Left renal pelvis (tissue), 4 donors: Measurements from ENCODE around the gene GPATCH8. TPM values are rescaled to one million over a fixed set of nuclear protein-coding genes. Genes with fewer than 3 reads are reported as not detected.
"Not testable (repeated sequence)": the region's sequence is repeated elsewhere in the genome, so short reads cannot be mapped to it uniquely, and the experiment has no call there.

ENCODE experiments used
- DNase-seq, 4 donors: peaks; one replicate each; pipeline ENCODE4 v3.0.0-alpha.2; 2013; ENCODE audit warnings: low read depth in 4 of 4, low spot score in 3 of 4
- polyA plus RNA-seq, 4 donors: library from polyadenylated mRNA; unstranded; fragments of 120-200 nt; gene quantifications; one replicate each; pipeline ENCODE4 v1.2.1, GENCODE V29; 2013; ENCODE audit not compliant: insufficient read length in 4 of 4

The GPATCH8 gene
- polyA plus RNA-seq, 4 donors: 43.4 to 53.8 (median 47.0) TPM

DNA sequence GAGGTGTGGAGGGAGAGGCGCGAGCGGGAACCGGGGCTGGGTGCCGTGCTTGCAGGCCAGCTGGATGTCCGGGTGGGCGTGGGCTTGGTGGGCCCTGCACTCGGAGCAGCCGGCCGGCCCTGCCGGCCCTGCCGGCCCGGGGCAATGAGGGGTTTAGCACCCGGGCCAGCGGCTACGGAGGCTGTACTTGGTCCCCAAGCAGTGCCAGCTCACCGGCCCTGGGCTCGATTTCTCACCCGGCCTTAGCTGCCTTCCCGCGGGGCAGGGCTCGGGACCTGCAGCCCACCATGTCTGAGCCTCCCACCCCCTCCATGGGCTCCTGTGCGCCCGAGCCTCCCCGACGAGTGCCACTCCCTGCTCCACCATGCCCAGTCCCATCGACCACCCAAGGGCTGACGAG, 24.7 kb upstream of the GPATCH8 start:
- no peak for DNase-seq

DNA sequence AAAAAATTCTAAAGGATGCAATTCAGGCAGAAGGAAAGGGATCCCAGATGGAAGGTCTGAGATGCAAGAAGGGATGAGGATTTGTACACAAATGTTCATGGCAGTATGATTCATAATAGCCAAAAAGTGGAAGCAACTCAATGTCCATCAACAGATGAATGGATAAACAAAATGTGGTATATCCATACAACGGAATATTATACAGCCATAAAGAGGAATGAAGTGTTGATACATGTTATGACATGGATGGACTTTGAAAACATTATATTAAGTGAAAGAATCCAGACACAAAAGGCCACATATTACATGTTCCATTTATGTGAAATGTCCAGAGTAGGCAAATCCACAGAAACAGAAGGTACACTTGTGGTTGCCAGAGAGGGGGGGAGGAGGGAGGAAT, 23.9 kb upstream of the GPATCH8 start:
- no peak for DNase-seq

DNA sequence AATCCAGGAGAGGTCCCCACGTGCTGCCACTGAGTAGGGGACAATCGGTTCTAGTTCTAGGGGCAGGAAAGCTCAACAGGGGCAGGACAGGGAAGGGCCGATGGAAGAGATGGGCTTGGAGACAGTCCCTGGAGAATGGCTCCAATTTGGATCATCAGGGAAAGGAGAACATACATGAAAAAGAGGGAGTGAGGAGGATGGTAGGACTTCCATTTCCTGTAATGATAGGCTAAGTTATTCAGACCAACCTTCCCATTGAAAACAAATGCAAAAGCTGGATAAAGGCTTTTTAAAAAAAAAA, 20.4 kb upstream of the GPATCH8 start:
- no peak for DNase-seq

DNA sequence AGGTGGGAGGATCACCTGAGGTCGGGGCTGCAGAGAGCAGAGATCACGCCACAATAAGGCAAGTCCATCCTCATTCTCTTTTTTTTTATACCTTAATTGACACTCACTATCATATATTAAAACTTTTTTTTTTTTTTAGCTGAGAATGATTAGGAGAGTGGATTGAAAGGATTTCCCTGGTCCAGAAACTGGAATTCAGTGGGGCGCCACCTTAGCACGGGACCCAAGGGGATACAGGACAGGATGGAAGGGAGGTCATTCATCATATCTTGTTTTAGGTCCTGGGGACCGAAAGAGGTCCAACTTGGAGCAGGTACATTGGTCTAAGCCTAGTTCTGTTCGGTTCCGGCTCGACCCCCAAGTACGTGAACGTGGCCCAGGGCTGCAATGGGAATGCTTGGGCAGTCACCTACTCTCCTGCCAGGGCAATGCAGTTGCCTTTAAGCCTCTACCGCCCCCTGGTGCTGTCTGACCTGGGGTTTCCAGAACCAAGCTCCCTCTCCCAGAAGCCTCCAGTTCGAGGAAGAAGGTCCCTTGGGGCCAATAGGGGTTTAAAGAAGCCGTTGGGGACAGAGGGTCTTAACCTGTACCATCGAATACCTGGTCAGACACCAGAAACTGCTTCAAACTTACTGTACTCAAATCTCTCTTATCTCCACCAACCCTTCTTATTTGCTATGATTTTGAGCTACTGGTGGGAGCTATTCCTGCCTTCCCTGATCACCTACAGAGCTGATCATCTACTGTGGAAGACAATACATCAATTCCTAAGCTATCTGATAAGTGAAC, 19.9 kb upstream of the GPATCH8 start:
- no peak for DNase-seq

DNA sequence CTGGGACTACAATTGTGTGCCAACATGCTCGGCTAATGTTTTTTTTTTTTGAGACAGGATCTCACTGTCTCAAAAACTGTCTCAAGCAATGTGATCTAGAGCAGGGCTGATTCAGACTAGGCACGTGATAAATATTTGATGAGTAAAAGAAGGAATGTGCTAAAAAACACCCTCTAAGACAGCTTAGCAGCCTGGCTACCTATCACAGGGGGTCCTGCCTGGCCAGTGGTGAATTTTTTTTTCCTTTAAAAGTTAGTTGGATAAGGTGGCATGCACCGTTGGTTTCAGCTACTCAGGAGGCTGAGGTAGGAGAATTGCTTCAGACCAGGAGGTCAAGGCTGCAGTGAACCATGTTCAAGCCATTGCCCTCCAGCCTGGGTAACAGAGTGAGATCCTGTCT, 14.8 kb upstream of the GPATCH8 start:
- no peak for DNase-seq

DNA sequence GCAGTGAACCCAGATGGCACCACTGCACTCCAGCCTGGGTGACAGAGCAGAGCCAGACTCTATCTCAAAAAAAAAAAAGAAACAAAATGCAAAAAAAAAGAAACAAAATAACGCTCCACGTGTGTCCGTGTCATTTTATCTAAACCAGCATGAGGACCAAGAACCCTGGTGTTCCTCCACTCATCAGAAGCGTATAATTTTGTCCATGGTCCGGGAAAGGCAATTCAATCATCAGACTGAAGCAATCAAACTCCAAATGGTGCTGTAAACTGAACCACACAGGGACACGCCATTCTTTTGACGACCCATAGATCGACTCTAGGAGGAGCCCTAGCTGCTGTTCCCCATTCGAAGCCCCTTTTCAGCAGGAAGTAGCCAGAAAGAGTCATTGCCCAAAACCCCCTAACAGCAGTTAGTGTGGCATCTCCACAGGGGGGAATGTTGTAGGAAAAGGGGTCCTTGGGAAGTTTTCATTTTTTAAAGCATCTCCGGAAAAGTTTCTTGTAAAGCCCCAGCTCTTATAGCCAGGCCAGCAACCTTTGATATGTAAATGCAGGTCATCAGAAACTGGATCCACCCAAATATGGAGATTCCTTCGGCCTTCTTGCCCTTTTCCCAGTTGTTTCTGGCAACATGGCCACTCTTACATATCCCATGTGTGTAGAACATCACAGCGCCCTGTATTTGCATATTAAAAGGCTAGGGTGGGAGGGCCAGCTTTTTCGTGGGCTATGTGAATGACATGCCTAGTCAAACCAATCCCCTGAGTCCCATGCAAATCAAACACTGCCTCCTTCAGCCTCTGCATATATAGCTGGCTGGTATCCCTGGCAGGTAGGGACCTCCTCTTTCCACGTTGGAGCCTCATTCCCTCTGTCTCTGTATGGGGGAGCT, 8.3 kb upstream of the GPATCH8 start:
- DNase-seq: not testable (repeated sequence)

DNA sequence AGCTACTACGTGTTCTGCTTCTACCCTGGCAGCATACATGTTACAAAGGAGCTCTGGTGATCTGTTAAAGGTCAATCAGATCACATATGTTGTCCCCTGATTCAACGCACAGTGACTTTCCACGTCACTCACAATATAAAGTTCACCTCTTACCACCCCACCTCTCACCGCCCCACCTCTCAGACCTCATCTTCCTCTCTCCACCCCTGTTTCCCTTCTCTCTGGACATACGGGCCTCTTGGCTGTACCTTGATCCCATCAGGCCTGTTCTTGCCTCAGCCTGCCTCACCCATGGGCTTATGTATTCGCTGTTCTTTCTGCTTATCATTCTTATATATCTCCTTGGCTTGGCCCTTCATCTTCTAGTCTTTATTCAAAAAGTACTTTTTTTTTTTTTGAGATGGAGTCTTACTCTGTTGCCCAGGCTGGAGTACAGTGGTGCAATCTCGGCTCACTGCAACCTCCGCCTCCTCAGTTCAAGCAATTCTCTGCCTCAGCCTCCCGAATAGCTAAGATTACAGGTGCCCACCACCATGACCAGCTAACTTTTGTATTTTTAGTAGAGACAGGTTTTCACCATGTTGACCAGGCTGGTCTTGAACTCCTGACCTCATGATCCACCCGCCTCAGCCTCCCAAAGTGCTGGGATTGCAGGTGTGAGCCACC, 3.9 kb upstream of the GPATCH8 start:
- DNase-seq: not testable (repeated sequence)

DNA sequence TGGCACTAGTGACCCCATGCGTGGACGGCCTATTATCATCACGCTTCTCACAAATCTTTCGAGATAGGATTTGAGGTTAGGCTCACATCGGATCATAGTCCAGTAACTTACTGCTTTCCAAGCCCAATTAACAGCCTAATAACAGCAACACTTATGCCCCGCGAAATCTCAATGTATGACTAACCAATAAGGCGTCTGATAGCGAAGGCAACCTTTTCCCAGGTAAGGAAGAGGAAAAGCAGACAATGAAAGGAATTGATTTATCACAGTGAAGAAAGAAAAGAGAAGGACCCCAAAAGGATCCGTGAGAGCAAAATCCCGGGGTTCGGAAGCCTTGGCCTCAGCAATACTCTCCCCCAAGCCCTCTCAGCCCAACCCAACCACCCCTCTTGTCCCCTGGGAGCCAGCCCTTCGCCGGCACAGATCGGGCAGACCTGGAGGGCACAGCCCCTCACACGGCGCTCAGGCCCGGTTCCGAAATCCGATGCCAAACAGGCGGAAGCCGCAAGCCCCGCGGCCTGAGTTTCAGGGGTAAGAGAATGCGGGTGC, 534 bp downstream of the GPATCH8 start:
- DNase-seq: no peak

DNA sequence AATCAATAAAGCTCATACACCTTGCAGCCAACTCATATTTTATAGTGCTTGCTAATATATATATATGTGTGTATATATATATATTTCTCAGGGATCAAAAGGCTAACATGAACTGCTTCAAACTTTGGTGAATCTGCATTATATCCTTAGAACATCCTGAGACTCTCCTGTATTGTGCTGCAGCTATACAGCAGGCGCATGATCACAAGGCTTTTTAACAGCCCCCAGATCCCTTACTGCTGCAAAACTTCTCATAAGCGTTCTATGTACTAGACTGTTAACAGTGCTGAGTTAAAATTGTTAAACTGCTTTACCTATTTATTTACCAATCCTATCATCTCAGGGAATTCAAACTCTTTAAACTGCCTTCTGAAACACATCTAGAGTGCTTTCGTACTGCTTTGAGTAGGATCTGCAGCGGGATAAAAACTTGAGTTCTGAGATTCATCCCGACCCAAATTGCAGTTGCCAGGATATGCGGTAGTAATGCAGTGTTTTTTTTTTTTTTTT, 1.3 kb downstream of the GPATCH8 start:
- no peak for DNase-seq

DNA sequence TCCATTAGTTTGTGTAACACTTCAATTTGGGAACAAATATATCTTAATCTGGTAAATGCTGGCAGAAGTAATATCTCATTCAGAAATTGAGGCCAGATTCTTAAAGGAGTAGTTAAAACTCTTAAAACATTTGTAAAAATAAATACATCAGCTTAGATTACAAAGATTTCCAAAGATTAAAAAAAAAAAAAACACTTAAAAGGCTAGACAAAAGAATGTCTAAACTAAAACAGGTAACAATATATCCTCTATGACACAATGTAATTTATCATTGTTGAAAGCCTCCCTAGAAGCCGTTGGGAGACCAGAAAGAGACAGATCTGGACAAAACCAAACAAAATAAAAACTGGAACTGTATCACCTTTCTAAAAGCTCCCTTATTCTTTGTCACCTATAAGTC, 3.5 kb downstream of the GPATCH8 start:
- DNase-seq: no peak

DNA sequence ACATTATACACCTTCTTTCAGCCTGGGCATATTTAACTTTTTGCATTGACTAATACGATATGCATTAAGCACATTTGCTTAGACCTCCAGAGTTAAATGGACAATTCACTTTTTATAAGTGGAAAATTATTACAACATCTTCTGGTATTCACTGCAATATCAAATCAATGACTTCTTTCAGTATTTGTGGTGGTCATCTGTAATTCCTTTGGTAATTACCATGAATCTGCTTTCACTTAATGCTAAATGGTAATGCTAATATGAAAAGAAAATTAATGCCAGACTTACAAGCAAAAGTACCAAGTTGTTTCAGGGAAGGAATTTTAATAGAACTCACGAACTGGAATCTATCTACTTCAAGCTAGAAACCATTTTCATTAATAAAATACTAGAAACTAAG, 6.4 kb downstream of the GPATCH8 start:
- DNase-seq: no peak

DNA sequence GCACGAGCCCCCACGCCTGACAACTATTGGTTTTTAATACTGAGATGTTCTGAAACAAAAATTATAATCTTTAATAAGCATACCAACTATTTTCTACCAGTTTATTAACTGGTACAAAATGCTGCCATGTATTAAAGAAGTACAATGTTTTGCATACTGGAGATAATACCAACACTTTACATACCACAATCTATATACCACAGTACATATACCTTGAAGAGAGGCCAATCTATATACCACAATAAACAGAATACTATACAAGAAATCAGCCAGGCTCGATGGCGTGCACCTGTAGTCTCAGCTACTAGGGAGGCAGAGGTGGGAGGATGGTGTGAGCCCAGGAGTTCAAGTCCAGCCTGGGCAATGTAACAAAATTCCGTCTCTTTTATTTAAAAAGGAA, 9.9 kb downstream of the GPATCH8 start:
- DNase-seq: no peak

DNA sequence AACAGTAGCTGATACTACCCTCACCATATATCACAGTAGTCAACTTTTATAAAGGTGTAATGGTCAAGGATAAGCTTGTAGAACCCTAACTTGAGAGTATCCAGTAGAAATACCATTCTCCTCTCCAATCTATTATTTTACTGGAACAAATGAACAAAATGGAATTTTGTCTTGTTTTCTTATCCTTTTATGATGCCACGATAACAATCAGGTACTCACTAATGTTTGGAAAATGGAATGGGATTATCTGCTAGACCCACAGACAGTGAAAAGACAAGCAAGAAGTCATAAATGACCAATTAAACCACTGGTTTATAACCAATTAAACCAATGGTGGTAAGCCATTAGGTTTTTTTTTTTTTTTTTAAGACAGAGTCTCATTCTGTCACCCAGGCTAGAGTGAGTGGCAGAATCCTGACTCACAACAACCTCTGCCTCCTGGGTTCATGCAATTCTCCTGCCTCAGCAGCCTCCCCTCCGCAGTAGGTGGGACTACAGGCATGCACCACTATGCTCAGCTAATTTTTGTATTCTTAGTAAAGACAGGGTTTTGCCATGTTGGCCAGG, 10.4 kb downstream of the GPATCH8 start:
- no peak for DNase-seq

DNA sequence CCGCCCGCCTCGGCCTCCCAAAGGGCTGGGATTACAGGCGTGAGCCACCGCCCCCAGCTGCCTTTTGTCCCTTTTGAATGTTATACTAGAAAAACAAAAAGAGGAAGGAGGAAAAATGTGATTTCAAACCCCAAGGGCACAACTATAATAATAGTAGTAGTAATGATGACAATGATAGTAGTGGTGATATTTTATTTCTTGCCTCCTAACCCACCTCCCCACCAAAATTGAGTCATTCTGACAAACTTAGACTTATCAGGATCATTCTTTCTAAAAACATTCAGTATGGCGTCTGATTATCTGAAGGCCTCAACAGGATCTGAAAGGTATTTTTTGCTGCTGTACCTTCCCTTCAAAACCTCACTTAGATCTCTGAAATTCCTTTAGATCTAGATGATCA, 13.6 kb downstream of the GPATCH8 start:
- no peak for DNase-seq

DNA sequence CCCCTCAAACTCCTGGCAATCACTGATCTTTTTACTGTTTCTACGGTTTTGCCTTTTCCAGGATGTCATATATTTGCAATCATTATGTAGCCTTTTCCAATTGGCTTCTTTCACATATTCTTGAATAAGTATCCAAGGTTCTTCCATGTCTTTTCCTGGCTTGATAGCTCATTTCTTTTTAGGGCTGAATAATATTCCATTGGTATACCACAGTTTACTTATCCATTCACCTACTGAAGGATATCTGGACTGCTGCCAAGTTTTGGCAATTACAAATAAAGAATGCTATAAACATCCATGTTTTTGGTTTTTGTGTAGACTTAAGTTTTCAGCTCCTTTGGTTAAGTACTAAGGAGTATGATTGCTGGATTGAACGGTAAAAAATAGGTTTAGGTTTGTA, 16.0 kb downstream of the GPATCH8 start:
- DNase-seq: no peak

DNA sequence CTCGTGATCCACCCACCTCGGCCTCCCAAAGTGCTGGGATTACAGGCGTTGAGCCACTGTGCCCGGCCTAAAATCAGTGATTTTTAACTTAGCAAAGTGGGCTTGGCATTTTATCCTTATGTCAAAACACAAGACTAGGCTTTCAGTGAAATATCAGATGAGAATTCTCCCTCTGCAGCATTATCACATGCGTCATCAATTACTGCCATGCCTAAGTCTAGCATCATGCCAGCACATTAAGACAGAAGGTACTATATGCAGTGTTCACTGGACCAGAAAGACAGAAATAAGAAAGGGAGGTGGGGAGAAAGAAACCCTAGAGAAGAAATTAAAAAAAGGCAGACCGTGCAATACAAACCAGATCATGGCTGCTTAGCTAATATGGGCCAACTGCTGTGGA, 29.8 kb downstream of the GPATCH8 start:
- DNase-seq: no peak

DNA sequence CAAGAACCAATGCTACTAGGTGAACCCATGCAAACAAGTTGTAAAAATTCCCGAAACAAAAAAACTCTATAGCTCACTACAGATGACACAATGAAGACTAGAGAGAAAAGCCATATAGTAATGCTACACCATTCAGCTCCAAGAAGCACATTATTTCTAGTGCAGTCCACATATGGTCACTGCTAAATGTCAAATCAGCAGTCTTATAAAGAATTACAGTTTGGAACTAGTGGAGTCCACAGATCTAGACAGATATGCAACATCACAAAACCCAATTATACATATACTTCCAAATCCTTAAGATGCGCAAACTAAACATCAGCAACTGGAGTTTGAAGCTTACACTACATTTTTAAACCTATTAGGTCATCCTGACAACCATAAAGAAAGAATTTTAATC, 33.5 kb downstream of the GPATCH8 start:
- DNase-seq: no peak

DNA sequence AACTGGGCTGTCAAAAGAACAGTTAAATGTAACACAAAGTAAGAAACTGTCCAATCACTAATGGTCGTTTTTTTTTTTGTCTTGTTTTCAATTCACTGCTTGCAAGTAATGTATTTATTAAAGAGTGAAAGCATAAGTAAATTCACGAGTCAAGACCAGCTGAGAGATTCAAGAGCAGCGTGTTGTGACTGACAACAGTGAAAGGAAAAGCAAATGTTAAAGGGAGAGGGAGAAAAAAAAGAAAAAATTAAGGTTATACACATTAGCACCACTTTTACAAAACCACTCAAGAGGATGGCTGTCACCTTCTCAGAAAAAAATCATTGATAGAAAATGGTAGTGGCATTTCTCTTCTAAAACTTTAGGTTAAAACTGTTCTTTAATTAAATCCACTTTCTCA, 36.1 kb downstream of the GPATCH8 start:
- no peak for DNase-seq

DNA sequence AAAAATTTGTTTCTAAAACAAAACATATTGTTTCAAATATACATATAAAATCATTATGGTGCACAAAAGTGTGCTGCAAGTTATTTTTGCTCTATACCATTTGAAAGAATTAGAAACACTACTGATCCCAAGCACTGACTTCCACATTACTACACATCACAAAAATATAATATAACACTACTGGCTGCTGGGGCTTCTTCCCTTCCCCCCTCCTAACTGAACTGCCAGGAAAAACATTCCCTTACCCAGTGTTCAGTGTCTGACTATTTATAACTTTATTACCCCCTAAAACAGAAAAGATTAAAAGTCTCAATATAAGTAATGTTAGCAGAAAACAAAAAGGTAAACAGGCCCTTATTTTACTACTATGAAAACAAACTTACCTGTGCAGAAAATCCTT, 36.9 kb downstream of the GPATCH8 start:
- no peak for DNase-seq

DNA sequence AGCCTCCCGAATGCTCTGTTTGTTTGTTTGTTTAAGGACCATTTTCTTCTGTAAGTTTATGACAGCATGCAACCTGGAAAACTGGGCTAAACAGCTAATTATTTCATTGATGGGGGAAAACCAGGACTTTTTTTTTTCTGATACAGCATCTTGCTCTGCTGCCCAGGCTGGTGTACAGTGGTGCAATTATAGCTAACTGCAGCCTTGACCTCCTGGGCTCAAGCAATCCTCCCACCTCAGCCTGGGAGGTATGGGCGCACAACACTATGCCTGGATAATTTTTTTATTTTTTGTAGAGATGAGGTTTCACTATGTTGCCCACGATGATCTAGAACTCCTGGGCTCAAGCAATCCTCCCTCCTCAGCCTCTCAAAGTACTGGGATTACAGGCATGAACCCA, 37.3 kb downstream of the GPATCH8 start:
- DNase-seq: no peak

DNA sequence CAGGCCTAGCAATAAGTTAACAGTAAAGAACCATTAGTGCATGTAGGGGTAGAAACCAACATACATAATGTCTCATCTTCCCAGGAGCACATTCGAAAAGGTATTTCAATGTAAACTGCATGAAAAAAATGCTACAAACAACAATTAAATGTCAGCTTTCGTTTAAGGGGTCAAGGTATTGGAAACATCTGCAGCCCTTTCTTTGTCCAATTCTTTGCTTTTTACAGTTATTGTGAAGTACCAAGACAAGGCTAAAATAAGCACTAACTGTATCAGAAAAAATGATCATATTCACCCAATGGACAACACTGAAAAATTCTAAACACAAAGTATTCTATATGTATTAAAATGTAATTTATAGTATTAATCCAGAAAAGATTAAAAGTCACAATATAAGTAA, 37.9 kb downstream of the GPATCH8 start:
- no peak for DNase-seq
